ENCODE results near the gene S1PR4. TPM values are rescaled to one million over a fixed set of nuclear protein-coding genes. Genes with fewer than 3 reads are reported as not detected.
A peak's percentile ranks its signal among the peaks of the same experiment; 100 is the strongest.

Gene S1PR4
- total and polyA plus RNA-seq, 2 of the 8 experiments (the other 6 are each of a cell fraction or from before 2014, with no cell fraction given) = not detected

DNA sequence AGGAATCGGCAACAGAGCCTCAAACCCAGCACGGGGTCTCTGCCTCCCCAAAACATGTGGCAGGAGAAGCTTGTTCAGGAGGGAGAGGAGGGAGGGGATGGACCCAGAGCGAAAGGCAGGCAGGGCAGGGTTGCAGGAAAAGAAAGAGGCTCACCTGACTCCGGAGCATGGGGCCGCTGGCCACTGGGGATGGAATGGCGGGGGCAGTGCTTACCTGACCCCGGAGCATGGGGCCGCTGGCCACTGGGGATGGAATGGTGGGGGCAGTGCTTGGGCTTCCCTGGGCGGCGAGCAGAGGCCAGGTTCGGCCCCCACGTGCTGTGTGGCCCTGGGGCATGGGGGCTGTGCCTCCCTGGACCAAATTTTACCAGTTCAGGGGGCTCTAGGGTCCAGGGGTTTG is 32.6 kb downstream of the S1PR4 start:
- 65% methylated on average over 12 of the region's 12 CpGs; no CpG with 5 or more reads in 1 of the 2 experiments for WGBS, 2 experiments (ENCODE audit: extremely low coverage in 1 of 2, insufficient coverage in 1 of 2, insufficient read length in 1 of 2, insufficient replicate concordance in 2 of 2, low coverage in 1 of 2, low lambda C conversion rate in 2 of 2, missing lambda C conversion rate in 1 of 2)
- POLR2A ChIA-PET (ENCODE audit: partially characterized antibody) = interaction anchor here (0.6 to 2.0 kb wide), 13 partner anchors 9 to 278 kb away, joined by 3 to 7 read pairs (median 4); partner anchors contain the start of genes CELF5 and NCLN
- Histone ChIP-seq H4K8ac (ENCODE audit: extremely low read depth, insufficient read depth, low read length) (peak overlapping the region; percentile 57; the same call in 1 of the 2 replicates), H3K14ac (ENCODE audit: insufficient read length) (no peak overlapping the region), H3K23ac (ENCODE audit: insufficient read length) (no peak overlapping the region), H2AK5ac (ENCODE audit: low read depth, low read length) (no peak overlapping the region), H2AFZ (ENCODE audit: low read length) (no peak overlapping the region), H3K27ac (ENCODE audit: low read depth, low read length) (no peak overlapping the region), H4K91ac (replicated peaks; ENCODE audit: insufficient read length, low read length) (no peak overlapping the region), H3K4ac (replicated peaks; ENCODE audit: insufficient read length, low read depth, low read length) (no peak overlapping the region), H3K4me3 (ENCODE audit: extremely low read depth in 1 of 4, insufficient read depth in 2 of 4, low read depth in 3 of 4, low read length in 4 of 4) (no peak overlapping the region), H2BK15ac (ENCODE audit: low read length) (no peak overlapping the region), H3K36me3 (ENCODE audit: control insufficient read depth in 2 of 4, insufficient read depth in 4 of 4, low read length in 3 of 4) (peaks cover 0 to 26% (median 8%) of the 10 kb centered on the region in 4 experiments; a peak in 4 of 8 replicates), H3K23me2 (ENCODE audit: low read depth, low read length) (no peaks in the 10 kb centered on the region), H4K20me1 (replicated peaks in 1 of 2; ENCODE audit: control insufficient read depth in 1 of 2, insufficient read depth in 2 of 2, low read length in 2 of 2) (peaks cover 1 to 11% of the 10 kb centered on the region in 2 experiments), H2BK5ac (ENCODE audit: low read depth, low read length) (no peak overlapping the region), H2BK20ac (ENCODE audit: low read length) (no peak overlapping the region), H3K79me1 (ENCODE audit: low read depth, low read length) (no peaks in the 10 kb centered on the region), H3K4me2 (ENCODE audit: insufficient read depth in 1 of 2, low read depth in 2 of 2, low read length in 2 of 2) (peak overlapping the region in 1 of 2 experiments; percentile 22; a peak in 2 of 4 replicates), H3K27me3 (replicated peaks in 1 of 4; ENCODE audit: control insufficient read depth in 3 of 4, extremely low read depth in 1 of 4, insufficient read depth in 3 of 4, low read length in 3 of 4) (no peaks in the 10 kb centered on the region), H3K18ac (ENCODE audit: extremely low read depth, low read length) (peak overlapping the region; percentile 48; the same call in 1 of the 2 replicates), H3K56ac (replicated peaks; ENCODE audit: insufficient read length, low read depth, low read length) (no peak overlapping the region), H2BK120ac (replicated peaks; ENCODE audit: low read depth, low read length) (no peak overlapping the region), H3K79me2 (ENCODE audit: control insufficient read depth in 1 of 2, insufficient read depth in 2 of 2, low read length in 2 of 2) (no peaks in the 10 kb centered on the region), H3K4me1 (replicated peaks in 1 of 4; ENCODE audit: control insufficient read depth in 3 of 4, insufficient read depth in 4 of 4, low read length in 3 of 4) (peaks cover 0 to 5% (median 0%) of the 10 kb centered on the region in 4 experiments; a peak in 2 of 7 replicates), H4K5ac (ENCODE audit: insufficient read length, low read depth, low read length) (no peak overlapping the region), H2BK12ac (ENCODE audit: low read depth, low read length) (no peak overlapping the region), H3K9me3 (ENCODE audit: insufficient read depth in 2 of 2, low read depth in 1 of 2, low read length in 1 of 2) (no peaks in the 10 kb centered on the region), H3K9ac (replicated peaks in 1 of 4; ENCODE audit: extremely low read depth in 1 of 4, low read depth in 3 of 4, low read length in 3 of 4) (no peak overlapping the region)
- DNase-seq (ENCODE audit: low read depth in 1 of 2, low spot score in 2 of 2) (no peak), FAIRE-seq (no peak)
- TF ChIP-seq CREB1 (IDR thresholded peaks at IDR 0.05) = no peak
- 0 out of 3 replicates have a peak, but pooled peaks of 1 of the 2 experiments have one; percentile 23 for TF ChIP-seq POLR2A (IDR thresholded peaks at IDR 0.05; ENCODE audit: control extremely low read depth in 1 of 2, low read depth in 2 of 2, low read length in 2 of 2)
- CTCF ChIA-PET (ENCODE audit: partially characterized antibody) = interaction anchor here (0.6 to 4.0 kb wide), 10 partner anchors 9 to 424 kb away, joined by 3 to 19 read pairs (median 3); partner anchors contain the start of genes CELF5 and NCLN
